ENCODE results near the gene EIF4E.

DNA sequence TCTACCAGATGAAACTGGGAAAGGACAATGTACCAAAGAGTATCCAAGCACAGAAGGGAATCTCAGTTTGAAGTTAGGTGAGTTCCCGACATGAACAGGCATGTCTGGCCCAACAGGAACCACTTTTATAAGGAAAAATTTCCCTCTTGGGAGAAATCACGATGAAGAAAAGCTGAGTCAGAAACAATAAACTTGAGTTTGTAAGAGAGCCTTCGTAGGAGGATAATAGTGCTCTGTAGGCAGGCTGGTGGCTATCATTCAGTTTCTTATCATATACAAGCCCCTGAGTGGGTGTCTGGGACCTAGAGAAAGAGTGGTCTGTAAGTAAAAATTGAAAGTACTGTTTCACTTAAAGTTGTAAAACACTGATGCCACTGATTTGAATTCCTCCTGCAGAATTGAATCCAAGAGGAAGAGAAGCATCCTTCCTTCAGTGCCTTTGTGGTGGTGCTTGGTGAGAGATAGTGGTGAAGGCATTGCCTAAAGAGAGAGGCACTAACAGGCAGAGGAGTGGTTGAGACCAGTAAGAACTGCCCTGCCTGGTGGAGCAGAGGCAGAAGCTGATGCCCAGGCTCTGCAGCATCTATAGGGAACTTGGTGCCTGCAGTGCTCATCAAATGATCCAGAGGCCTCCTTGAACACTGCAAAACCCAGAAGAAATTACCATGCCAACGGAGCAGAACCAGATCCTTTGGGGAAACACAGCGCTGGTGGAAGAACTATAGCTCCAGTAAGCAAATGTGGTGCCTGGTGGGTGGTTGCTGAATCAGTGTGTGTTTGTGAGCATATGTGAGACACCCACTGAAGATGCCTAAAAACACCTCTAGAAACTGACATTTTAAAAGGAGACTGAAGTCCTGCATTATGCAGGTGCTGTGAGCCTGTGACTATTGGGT, 34.9 kb upstream of the EIF4E start:
- no peak for TF ChIP-seq POLR2AphosphoS5 (IDR thresholded peaks at IDR 0.05; ENCODE audit: low read depth, low read length)
- no peak for TF ChIP-seq POLR2A (IDR thresholded peaks at IDR 0.05; ENCODE audit: low read depth, low read length)
